Hepatocyte (in vitro differentiated cells): ENCODE measurements around the gene SHH.

ENCODE experiments used
- CTCF ChIP-seq: fragments of 200-600 bp; sonication (generic); IDR thresholded peaks from 2 replicates; pipeline ENCODE4 v1.5.1; 2016; ENCODE audit warnings: antibody characterized with exemption, mild to moderate bottlenecking; ENCODE audit not compliant: poor library complexity
- EZH2 ChIP-seq: fragments of 200-600 bp; sonication (generic); IDR thresholded peaks from 2 replicates; pipeline ENCODE4 v1.6.1; 2016; ENCODE audit warnings: antibody characterized with exemption, mild to moderate bottlenecking, borderline replicate concordance

- TF ChIP-seq EZH2 (no peak), CTCF (peak; percentile 91)
These were observed 15.6 kb downstream of the SHH start for GRCh38 chr7:155796381-155797261.
